Gastrocnemius medialis (tissue), 4 donors: Measurements from ENCODE around the gene PCDHB5.
"Not testable (repeated sequence)": the region's sequence is repeated elsewhere in the genome, so short reads cannot be mapped to it uniquely, and the experiment has no call there.

Experiments
- CTCF ChIP-seq, 5 experiments: fragments of 450-650 bp in 3 of 5; fragments of 200-600 bp in 2 of 5; sonication (generic) in 2 of 5; IDR thresholded peaks in 4 of 5; conservative IDR thresholded peaks in 1 of 5; 1 replicate in 4 of 5; 2 replicates in 1 of 5; pipeline ENCODE4 v1.5.1; 2016 to 2019; ENCODE audit warnings: antibody characterized with exemption in 5 of 5, mild to moderate bottlenecking in 3 of 5, moderate library complexity in 3 of 5
- POLR2A ChIP-seq, 2 donors: fragments of 450-650 bp; IDR thresholded peaks; one replicate each; pipeline ENCODE4 v1.6.1; 2017; ENCODE audit warnings: antibody characterized with exemption in 2 of 2, mild to moderate bottlenecking in 2 of 2, moderate library complexity in 2 of 2

DNA sequence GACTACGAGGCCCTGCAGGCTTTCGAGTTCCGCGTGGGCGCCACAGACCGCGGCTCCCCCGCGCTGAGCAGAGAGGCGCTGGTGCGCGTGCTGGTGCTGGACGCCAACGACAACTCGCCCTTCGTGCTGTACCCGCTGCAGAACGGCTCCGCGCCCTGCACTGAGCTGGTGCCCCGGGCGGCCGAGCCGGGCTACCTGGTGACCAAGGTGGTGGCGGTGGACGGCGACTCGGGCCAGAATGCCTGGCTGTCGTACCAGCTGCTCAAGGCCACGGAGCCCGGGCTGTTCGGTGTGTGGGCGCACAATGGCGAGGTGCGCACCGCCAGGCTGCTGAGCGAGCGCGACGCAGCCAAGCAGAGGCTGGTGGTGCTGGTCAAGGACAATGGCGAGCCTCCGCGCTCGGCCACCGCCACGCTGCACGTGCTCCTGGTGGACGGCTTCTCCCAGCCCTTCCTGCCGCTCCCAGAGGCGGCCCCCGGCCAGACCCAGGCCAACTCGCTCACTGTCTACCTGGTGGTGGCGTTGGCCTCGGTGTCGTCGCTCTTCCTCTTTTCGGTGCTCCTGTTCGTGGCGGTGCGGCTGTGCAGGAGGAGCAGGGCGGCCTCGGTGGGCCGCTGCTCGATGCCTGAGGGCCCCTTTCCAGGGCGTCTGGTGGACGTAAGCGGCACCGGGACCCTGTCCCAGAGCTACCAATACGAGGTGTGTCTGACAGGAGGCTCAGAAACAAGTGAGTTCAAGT is 49.3 kb downstream of the PCDHB5 start:
- not testable (repeated sequence) for TF ChIP-seq CTCF (IDR thresholded peaks at IDR 0.05 in 4 of 5, conservative IDR thresholded peaks at IDR 0.05 in 1 of 5); POLR2A (IDR thresholded peaks at IDR 0.05)
